Esophagus squamous epithelium (tissue), 5 donors: ENCODE measurements around the gene KANSL1L. TPM values are rescaled to one million over a fixed set of nuclear protein-coding genes. Genes with fewer than 3 reads are reported as not detected.

Experiments used
- DNase-seq: peaks from one replicate; lab custom pipeline; 2025; lab: John Stamatoyannopoulos, UW
- H3K27ac ChIP-seq, 4 donors: fragments of 200-600 bp; sonication (generic); one replicate each; pipeline ENCODE4 v1.5.1; 2016 to 2019; ENCODE audit warnings: mild to moderate bottlenecking in 1 of 4
- H3K27me3 ChIP-seq, 4 donors: fragments of 200-600 bp; sonication (generic); 1 replicate in 3 of 4; 2 replicates in 1 of 4; pipeline versions ENCODE4 v1.5.1 to v1.6.0; 2017 to 2021; ENCODE audit warnings: antibody characterized with exemption in 1 of 4
- H3K36me3 ChIP-seq, 3 donors: fragments of 200-600 bp; sonication (generic); one replicate each; pipeline ENCODE4 v1.5.1; 2016 to 2019
- H3K4me1 ChIP-seq, 3 donors: fragments of 200-600 bp; sonication (generic); one replicate each; pipeline ENCODE4 v1.5.1; 2017 to 2019
- H3K4me3 ChIP-seq, 4 donors: fragments of 200-600 bp; sonication (generic); 1 replicate in 3 of 4; 2 replicates in 1 of 4; pipeline ENCODE4 v1.5.1; 2016 to 2019; ENCODE audit warnings: mild to moderate bottlenecking in 2 of 4, moderate library complexity in 1 of 4
- H3K9me3 ChIP-seq, 3 donors: fragments of 200-600 bp; sonication (generic); one replicate each; pipeline ENCODE4 v1.5.1; 2016 to 2019
- CTCF ChIP-seq, 6 experiments: fragments of 450-650 bp in 4 of 6; fragments of 200-600 bp in 2 of 6; sonication (generic) in 2 of 6; IDR thresholded peaks; one replicate each; pipeline ENCODE4 v1.5.1; 2016 to 2019; ENCODE audit warnings: antibody characterized with exemption in 6 of 6, mild to moderate bottlenecking in 4 of 6, moderate library complexity in 4 of 6
- POLR2A ChIP-seq, 4 donors: fragments of 450-650 bp; IDR thresholded peaks; one replicate each; pipeline ENCODE4 v1.6.1; 2017; ENCODE audit warnings: antibody characterized with exemption in 4 of 4, mild to moderate bottlenecking in 4 of 4, moderate library complexity in 3 of 4
- WGBS, 2 donors: methylation state at CpG; one replicate each; pipeline ENCODE4 v1.1.5; 2018; 5-methylcytosine and 5-hydroxymethylcytosine counted together
- intact Hi-C: fragments of 100-400 bp; cut with DNase I; formaldehyde crosslinking; loops from one replicate; pipeline ENCODE4 v1.15.0; 2022
- total RNA-seq, 4 donors: library from RNA; depleted of rRNA; stranded (reverse); fragments of >200 nt; gene quantifications; one replicate each; pipeline ENCODE4 v1.1.0, GENCODE V29; 2016
- donor health status: DM: yes; HTN: yes; CAD: no.

KANSL1L gene
- total RNA-seq, 4 donors from 2014 or later: 9.1 to 21.7 (median 13.6) TPM

- no peak for DNase-seq
- Histone ChIP-seq H3K27me3 (no peaks in the 10 kb centered on the region), H3K9me3 (peaks cover 0 to 18% (median 9%) of the 10 kb centered on the region in 3 donors), H3K4me3 (no peak overlapping the region), H3K36me3 (peaks cover 0 to 43% (median 0%) of the 10 kb centered on the region in 3 donors), H3K4me1 (no peaks in the 10 kb centered on the region), H3K27ac (no peak overlapping the region)
- no peak for TF ChIP-seq POLR2A (IDR thresholded peaks at IDR 0.05)
- TF ChIP-seq CTCF (IDR thresholded peaks at IDR 0.05): no peak
- intact Hi-C loops: no loop called here
- WGBS, 2 donors: 32 to 47% methylated on average over 3 of the region's 3 CpGs
These were observed 42.2 kb downstream of the KANSL1L start for GRCh38 chr2:210128961-210129360.

GRCh38 chr2:210113614-210114235 is 57.5 kb downstream of the KANSL1L start:
- WGBS, 2 donors: 83 to 92% methylated on average over 3 of the region's 3 CpGs
- H3K4me3 ChIP-seq: no peak overlapping the region
- no peak for DNase-seq
- intact Hi-C loops: no loop called here
- no peak overlapping the region for H3K27ac ChIP-seq
- H3K9me3 ChIP-seq: peaks cover 0 to 22% (median 9%) of the 10 kb centered on the region in 3 donors
- H3K4me1 ChIP-seq: no peaks in the 10 kb centered on the region
- H3K27me3 ChIP-seq: no peaks in the 10 kb centered on the region
- TF ChIP-seq POLR2A (IDR thresholded peaks at IDR 0.05): no peak
- no peak for TF ChIP-seq CTCF (IDR thresholded peaks at IDR 0.05)
- H3K36me3 ChIP-seq: peaks cover 0 to 34% (median 0%) of the 10 kb centered on the region in 3 donors

GRCh38 chr2:210112871-210113270 is 58.3 kb downstream of the KANSL1L start:
- H3K27me3 ChIP-seq: no peaks in the 10 kb centered on the region
- TF ChIP-seq CTCF (IDR thresholded peaks at IDR 0.05) (no peak), POLR2A (IDR thresholded peaks at IDR 0.05) (no peak)
- intact Hi-C loops: no loop called here
- DNase-seq: no peak
- peaks cover 0 to 22% (median 9%) of the 10 kb centered on the region in 3 donors for H3K9me3 ChIP-seq
- peaks cover 0 to 28% (median 0%) of the 10 kb centered on the region in 3 donors for H3K36me3 ChIP-seq
- H3K4me3 ChIP-seq: no peak overlapping the region
- H3K27ac ChIP-seq: no peak overlapping the region
- no peaks in the 10 kb centered on the region for H3K4me1 ChIP-seq

GRCh38 chr2:210099940-210100339 is 71.3 kb downstream of the KANSL1L start:
- no peaks in the 10 kb centered on the region for H3K27me3 ChIP-seq
- peaks cover 0 to 37% (median 0%) of the 10 kb centered on the region in 3 donors for H3K36me3 ChIP-seq
- H3K4me1 ChIP-seq: no peaks in the 10 kb centered on the region
- no peak overlapping the region for H3K27ac ChIP-seq
- intact Hi-C loops: no loop called here
- WGBS, 2 donors: 85% methylated on average over 6 of the region's 6 CpGs
- H3K9me3 ChIP-seq: no peaks in the 10 kb centered on the region
- H3K4me3 ChIP-seq: no peak overlapping the region
- TF ChIP-seq POLR2A (IDR thresholded peaks at IDR 0.05) (no peak), CTCF (IDR thresholded peaks at IDR 0.05) (no peak)
- DNase-seq: no peak

- no peak overlapping the region for H3K4me3 ChIP-seq
- intact Hi-C loops: no loop called here
- no peaks in the 10 kb centered on the region for H3K4me1 ChIP-seq
- no peaks in the 10 kb centered on the region for H3K27me3 ChIP-seq
- TF ChIP-seq CTCF (IDR thresholded peaks at IDR 0.05): no peak
- TF ChIP-seq POLR2A (IDR thresholded peaks at IDR 0.05): no peak
- H3K9me3 ChIP-seq: no peaks in the 10 kb centered on the region
- peaks cover 0 to 5% (median 0%) of the 10 kb centered on the region in 3 donors for H3K36me3 ChIP-seq
- no peak for DNase-seq
- no peak overlapping the region for H3K27ac ChIP-seq
These were observed 76.4 kb downstream of the KANSL1L start for GRCh38 chr2:210094787-210095186.
